Medulla oblongata (tissue), 1 donor: Measurements from ENCODE around the gene ABCC11.
"Not testable (repeated sequence)": the region's sequence is repeated elsewhere in the genome, so short reads cannot be mapped to it uniquely, and the experiment has no call there.

Experiments used
- DNase-seq: peaks from one replicate; pipeline ENCODE4 v3.0.0-alpha.2; 2015; ENCODE audit errors: extremely low spot score

Gene ABCC11

GRCh38 chr16:48201515-48202201, 45.7 kb downstream of the ABCC11 start:
- DNase-seq: peak; percentile 6

DNA sequence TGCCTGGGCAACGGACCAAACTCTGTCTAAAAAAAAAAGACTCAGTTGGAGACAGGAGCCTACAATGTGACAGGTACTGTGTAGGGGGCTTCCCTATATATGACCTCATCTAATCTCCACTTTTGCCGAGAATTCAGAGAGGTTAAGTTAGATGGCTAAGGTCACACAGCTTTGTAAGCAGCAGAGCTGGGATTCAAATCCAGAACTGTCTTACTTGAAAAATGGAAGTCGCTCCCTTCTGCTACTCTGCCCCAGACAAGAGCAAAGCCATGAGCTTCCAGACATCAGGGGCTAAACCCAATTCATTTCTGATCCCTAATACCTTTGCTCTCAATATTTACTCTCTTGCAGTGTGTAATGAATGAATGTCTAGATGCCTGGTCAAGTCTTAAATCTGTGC, 50.0 kb downstream of the ABCC11 start:
- no peak for DNase-seq

DNA sequence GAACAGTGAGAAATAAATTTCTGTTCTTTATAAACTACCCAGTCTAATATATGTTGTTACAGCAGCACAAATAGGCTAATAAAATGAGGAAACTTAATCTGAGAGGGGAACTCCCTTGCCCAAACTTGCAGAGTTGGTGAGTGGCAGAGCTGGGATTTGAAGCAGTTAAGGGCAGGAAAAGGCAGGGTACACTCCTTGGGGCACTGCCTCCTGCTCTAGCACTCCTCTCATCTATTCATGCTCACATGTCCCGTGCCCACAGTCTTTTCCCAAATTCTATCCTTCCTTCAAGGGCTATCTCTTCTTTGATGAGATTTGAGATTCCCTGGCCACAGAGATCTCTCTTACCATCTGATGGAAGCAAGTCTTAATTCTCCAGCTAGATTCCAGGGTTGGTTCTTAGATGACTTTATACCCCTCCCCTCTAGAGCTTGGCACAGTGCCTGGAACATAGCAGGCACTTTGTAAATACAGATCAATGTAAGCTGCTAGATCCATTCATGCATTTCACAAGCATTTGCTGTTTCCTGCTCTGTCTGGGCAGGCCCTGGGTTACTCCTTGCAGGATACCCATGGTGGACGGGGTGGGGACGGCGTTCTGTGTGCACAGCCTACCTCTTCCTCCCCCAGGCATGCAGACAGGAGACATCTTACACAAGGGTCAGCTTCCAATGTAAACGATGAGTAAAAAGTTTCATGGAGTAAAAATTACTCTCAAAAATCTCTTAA, 52.3 kb downstream of the ABCC11 start:
- DNase-seq: no peak

DNA sequence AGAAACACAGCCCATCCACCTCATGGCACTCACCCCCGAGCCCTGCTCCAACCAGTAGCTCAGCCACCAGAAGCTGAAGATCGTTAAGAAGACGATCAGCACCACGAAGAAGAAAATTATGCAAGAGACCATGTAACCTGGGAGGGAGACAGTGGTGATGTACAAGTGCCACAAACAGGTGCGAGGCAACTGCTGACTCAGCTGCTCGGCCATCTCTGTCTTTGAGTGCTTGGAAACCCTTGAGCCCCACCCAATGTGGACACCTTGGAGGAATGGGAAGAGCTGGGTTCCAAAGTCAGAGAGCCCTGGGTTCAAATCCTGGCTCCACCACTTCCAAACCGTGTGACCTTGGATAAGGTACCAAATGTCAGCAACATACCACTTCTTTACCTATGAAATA, 53.5 kb downstream of the ABCC11 start:
- DNase-seq: no peak

GRCh38 chr16:48188449-48189102, 58.8 kb downstream of the ABCC11 start:
- peak; percentile 35 for DNase-seq

GRCh38 chr16:48187779-48188178, 59.6 kb downstream of the ABCC11 start:
- no peak for DNase-seq

DNA sequence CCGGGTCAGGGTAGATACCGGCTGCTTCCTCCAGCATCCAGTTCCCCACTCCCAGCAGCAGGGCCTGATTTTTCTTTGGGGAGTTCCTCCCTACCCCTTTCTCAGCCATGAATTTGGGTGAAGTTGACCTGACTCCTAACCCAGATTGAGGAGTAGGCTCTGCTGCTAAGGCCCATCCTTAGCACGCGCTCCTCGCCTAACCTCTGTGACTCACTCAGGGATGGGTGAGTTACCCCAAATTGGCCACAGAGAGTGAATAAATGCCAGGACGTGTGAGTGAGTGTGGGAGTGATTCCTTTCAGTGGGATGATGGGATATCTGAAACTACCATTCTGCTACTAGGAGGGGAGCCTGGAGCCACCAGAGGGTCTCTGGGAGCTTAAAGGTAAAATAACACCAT, 62.7 kb downstream of the ABCC11 start:
- no peak for DNase-seq

DNA sequence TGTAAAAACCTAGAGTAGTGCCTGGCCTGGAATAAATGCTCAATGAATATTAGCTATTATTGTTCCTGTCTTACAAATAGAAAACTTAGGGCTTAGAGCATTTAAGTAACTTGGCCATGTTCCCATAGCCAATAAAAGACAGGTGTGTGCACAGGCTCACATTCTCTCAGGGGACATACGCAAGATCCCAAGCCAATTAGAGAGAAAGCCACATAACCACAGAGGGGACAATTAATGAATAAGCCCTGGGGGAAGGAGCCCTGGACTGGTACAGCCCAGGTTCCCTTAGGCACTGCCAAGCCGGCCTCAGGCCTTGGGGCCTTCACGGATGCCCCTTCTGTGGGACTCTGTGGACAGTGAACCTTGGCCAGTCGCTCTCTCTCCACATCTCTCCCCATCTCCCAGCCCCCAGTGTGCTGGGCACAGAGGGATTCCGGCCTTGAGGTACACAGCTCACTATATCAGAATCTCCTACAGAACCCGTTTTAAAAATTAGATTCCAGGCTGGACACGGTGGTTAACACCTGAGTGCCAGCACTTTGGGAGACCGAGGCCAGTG, 64.3 kb downstream of the ABCC11 start:
- DNase-seq: no peak

- not testable (repeated sequence) for DNase-seq
Observed at GRCh38 chr16:48181746-48182520, 65.4 kb downstream of the ABCC11 start.

- no peak for DNase-seq
Observed at GRCh38 chr16:48180868-48181480, 66.4 kb downstream of the ABCC11 start.

GRCh38 chr16:48176635-48177408, 70.5 kb downstream of the ABCC11 start:
- DNase-seq: no peak

DNA sequence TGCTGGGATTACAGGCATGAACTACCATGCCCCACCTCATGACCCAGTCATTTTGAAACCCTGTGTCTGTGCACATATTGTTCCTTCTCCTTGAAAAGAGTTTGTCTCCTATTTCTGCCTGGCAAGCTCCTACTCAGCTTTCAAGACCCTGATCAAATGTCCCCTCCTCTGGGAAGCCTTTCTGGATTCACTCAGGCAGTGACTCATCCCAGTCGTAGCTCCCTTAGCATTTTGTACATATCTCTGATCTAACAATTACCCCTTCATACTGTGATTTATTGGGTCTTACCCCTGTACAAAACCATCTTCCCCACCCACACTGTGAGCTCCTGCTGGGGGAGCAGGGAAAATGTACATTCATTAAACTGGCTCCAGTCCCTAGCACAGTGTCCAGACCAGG, 73.5 kb downstream of the ABCC11 start:
- DNase-seq: no peak

DNA sequence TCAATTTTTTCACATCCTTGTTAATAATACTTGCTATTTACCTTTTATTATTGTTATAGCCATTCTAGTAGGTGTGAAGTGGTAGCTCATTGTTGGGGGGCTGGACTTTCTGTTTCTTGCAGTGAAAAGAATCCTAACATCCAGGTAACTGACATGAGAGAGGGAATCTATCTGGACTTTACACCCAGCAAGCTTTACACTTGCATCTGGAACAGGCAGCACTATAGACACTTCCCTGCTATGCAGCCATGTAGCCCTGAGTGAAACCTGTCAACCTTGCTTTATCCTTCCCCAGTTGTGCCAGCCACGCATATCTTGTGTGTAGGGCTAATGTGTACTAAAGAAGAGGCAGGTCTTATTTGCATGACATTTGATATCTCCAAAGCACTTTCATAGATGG, 74.7 kb downstream of the ABCC11 start:
- no peak for DNase-seq

DNA sequence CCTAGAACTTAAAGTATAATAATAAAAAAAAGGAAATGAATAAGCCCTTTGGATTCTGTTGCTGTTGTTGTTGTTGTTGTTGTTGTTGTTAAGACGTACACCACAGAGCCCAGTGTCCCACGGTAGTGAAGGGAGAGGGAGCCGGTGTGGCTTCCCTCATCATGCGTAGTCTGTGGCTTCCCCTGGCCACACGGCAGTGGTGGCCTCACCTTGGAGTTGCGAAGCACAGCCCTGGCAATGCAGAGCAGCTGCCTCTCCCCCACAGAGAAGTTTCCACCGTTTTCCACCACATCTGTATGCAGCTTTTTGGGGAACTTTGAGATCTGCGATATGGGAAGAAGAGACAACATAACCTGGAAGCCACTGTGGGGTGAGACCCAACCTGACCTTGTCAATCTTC, 77.4 kb downstream of the ABCC11 start:
- DNase-seq: no peak

GRCh38 chr16:48168075-48168474, 79.3 kb downstream of the ABCC11 start:
- DNase-seq: no peak

GRCh38 chr16:48166617-48167016, 80.7 kb downstream of the ABCC11 start:
- DNase-seq: not testable (repeated sequence)

DNA sequence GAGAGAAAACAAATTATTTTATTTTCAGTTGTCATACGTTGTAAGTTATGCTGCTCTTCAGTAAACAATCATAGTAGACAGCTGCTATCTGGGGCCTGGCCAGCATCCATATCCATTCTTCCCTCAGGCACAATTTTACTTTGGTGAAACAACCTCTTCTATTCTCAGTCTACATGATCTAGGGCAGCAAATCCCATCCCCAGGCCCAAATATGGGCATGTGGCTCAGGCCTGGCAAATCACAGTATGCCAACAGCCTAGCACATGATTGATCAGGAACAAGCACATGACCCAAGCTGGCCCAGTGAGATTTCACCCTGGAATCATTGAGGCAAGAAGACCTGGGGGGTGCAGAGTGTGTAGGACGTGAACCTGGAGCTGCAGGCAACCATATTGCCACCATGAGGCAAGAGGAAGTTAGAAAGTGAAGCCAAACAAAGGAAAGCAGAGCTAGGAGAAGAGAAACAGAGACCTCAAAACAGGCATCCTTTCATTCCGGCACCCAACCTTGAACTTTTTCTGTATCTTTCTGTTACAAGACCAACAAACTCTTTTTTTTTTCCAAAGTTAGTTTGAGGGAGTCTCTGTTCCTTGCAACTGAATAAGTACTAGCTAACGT, 81.3 kb downstream of the ABCC11 start:
- no peak for DNase-seq

DNA sequence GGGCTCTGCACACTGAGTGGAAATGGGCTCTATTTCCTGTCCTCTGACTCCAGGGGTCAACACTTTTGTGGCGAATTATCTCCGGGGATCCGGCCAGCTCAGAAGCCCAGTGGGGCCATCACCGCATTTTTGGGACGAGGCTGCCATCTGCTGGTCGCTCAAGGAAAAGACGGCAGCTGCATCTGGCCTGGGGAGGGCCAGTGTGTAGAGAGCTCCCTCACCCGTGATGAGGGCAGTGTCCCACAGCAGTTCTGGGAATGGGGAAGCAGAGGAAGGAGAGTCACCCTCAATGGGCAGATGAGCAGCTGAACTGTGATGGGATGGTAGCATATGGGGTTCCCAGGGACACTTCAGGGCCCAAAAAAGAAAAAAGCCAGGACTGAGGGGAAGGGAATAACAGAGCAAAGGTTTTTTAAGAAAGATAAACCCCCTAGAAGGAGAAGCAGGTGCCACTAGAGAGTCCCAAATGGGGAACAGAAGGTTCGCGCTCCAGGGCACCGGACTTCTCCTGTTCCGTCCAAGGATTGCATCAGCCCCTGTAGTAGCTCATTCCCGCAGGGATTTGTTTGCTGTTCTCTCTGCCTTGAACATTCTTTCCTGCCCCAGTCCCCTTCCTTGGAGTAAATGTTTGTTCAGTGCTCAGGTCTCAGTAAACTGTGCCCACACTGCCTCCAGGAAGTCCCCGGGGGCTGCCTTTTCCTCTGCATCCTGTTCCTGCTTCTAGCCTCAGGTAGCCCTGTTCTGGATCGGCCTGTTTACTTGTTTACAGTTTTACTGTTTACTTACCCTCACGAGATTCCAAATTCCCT, 82.2 kb downstream of the ABCC11 start:
- DNase-seq: peak; percentile 80

DNA sequence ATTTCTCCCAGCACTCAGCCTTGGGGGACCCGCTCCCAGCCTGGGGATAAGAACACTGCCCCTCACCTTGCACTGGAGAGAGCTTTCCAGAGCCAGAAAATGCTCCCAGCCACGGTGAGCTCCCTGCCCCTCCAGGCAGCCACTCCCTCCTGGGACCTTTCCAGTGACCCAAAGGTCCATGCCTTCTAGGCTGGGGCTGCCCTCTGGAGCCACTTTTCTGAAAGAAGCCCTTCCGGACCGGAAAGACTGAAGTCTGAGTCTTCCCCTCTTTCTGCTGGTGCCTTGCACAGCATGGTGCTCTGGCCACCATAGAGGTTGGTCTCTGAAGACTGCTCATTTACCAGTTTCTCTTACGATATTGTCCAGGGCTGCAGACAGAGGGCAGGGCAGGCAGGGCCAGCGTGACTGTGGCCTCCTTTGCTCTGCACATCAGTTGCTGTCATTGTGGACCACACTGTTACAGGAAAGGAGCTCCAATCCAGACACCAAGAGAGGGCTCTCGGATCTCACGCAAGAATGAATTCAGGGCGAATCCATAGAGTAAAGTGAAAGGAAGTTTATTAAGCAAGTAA, 84.4 kb downstream of the ABCC11 start:
- DNase-seq: no peak
